Testis (tissue), 3 donors: Measurements from ENCODE around the gene VASH1. TPM values are rescaled to one million over a fixed set of nuclear protein-coding genes. Genes with fewer than 3 reads are reported as not detected.
"Not testable (repeated sequence)": the region's sequence is repeated elsewhere in the genome, so short reads cannot be mapped to it uniquely, and the experiment has no call there.

Experiments
- DNase-seq: peaks from one replicate; pipeline ENCODE4 v3.0.0-alpha.2; 2019
- H3K27ac ChIP-seq, 2 donors: fragments of 200-600 bp; sonication (generic); one replicate each; pipeline ENCODE4 v1.5.1; 2019
- H3K27me3 ChIP-seq: fragments of 200-600 bp; sonication (generic); one replicate; pipeline ENCODE4 v1.5.1; 2019
- H3K36me3 ChIP-seq: fragments of 200-600 bp; sonication (generic); one replicate; pipeline ENCODE4 v1.5.1; 2017; ENCODE audit warnings: low read depth; ENCODE audit errors: missing control alignments
- H3K4me1 ChIP-seq: fragments of 200-600 bp; sonication (generic); one replicate; pipeline ENCODE4 v1.5.1; 2019
- H3K4me3 ChIP-seq, 2 donors: fragments of 200-600 bp; sonication (generic); one replicate each; pipeline ENCODE4 v1.5.1; 2017 to 2019
- H3K9me3 ChIP-seq: fragments of 200-600 bp; sonication (generic); one replicate; pipeline ENCODE4 v1.5.1; 2017
- CTCF ChIP-seq, 3 experiments: fragments of 450-650 bp in 2 of 3; fragments of 200-600 bp in 1 of 3; sonication (generic) in 1 of 3; IDR thresholded peaks; one replicate each; pipeline ENCODE4 v1.5.1; 2016 to 2019; ENCODE audit warnings: antibody characterized with exemption in 3 of 3, mild to moderate bottlenecking in 2 of 3, moderate library complexity in 1 of 3
- POLR2A ChIP-seq: fragments of 450-650 bp; IDR thresholded peaks from one replicate; pipeline ENCODE4 v1.6.1; 2017; ENCODE audit warnings: antibody characterized with exemption, mild to moderate bottlenecking, moderate library complexity
- WGBS, 2 donors: methylation state at CpG; one replicate each; pipeline ENCODE4 v1.1.5; 2018; 5-methylcytosine and 5-hydroxymethylcytosine counted together
- intact Hi-C: fragments of 100-400 bp; cut with DNase I; formaldehyde crosslinking; loops from one replicate; pipeline ENCODE4 v1.15.1; 2023; ENCODE audit warnings: low total_unique reads
- polyA plus RNA-seq: library from polyadenylated mRNA; stranded (reverse); fragments of 350-450 nt; fragmentation: Illumina TruSeq; extraction: RNeasy Lipid Tissue Mini Kit (QIAGEN cat#74804); gene quantifications from one replicate; pipeline ENCODE4 v1.2.3, GENCODE V29; 2014; ENCODE audit warnings: low read depth, low replicate concordance; ENCODE audit not compliant: insufficient read depth
- total RNA-seq, 2 donors: library from RNA; depleted of rRNA; stranded (reverse); fragments of >200 nt; gene quantifications; one replicate each; pipeline ENCODE4 v1.2.3, GENCODE V29; 2016

VASH1 gene
- total and polyA plus RNA-seq, 3 donors from 2014 or later = 26.6 to 32.0 (median 31.7) TPM

- no peak for DNase-seq
- no peak for TF ChIP-seq CTCF (IDR thresholded peaks at IDR 0.05)
- TF ChIP-seq POLR2A = no peak
These were observed 41.6 kb upstream of the VASH1 start for GRCh38 chr14:76719666-76720065.

DNA sequence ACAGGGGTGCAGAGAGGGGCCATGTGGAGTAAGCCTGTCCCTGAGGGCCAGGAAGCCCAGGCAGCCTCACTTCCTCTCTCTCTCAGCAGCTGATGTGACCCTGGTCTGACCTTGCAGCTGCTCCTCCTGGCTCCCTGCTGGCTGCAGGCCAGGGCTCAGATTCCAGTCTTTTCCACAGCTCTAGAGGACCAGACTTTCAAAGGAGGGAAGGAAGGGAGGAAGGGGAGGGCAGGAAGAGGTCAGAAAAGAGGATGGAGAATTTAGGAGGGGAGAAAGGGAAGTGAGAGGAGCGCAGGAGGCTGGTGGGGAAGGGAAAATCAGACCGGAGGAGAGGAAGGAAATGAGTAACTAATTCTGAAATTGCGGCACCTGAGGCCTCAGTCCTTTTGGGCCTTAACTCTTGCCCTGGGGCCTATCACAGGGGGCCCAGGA is 40.9 kb upstream of the VASH1 start:
- no peaks in the 10 kb centered on the region for H3K27me3 ChIP-seq
- no peak overlapping the region for H3K4me3 ChIP-seq
- no peaks in the 10 kb centered on the region for H3K9me3 ChIP-seq
- H3K27ac ChIP-seq = peak overlapping the region; percentile 38 to 41
- peaks cover 28% of the 10 kb centered on the region for H3K4me1 ChIP-seq
- TF ChIP-seq POLR2A = no peak
- TF ChIP-seq CTCF (IDR thresholded peaks at IDR 0.05) = no peak
- peak; percentile 84 for DNase-seq
- intact Hi-C loops = no loop called here
- 42 to 45% methylated on average over 3 of the region's 3 CpGs for WGBS, 2 donors
- no peaks in the 10 kb centered on the region for H3K36me3 ChIP-seq

More at GRCh38 chr14:76719666-76720065, 41.6 kb upstream of the VASH1 start:
- Histone ChIP-seq H3K36me3 (no peaks in the 10 kb centered on the region), H3K27me3 (no peaks in the 10 kb centered on the region), H3K9me3 (no peaks in the 10 kb centered on the region), H3K4me3 (no peak overlapping the region), H3K4me1 (peaks cover 31% of the 10 kb centered on the region), H3K27ac (peak overlapping the region; percentile 24 to 41)
- WGBS, 2 donors = 75 to 83% methylated on average over 9 of the region's 9 CpGs
- intact Hi-C loops = no loop called here

GRCh38 chr14:76721506-76721905 is 39.8 kb upstream of the VASH1 start:
- H3K27ac ChIP-seq, H3K36me3 ChIP-seq, DNase-seq, intact Hi-C loops, H3K4me3 ChIP-seq, H3K27me3 ChIP-seq, H3K9me3 ChIP-seq: not testable (repeated sequence)
- WGBS, 2 donors = 96 to 97% methylated on average over 11 of the region's 11 CpGs
- H3K4me1 ChIP-seq = peaks cover 17% of the 10 kb centered on the region

DNA sequence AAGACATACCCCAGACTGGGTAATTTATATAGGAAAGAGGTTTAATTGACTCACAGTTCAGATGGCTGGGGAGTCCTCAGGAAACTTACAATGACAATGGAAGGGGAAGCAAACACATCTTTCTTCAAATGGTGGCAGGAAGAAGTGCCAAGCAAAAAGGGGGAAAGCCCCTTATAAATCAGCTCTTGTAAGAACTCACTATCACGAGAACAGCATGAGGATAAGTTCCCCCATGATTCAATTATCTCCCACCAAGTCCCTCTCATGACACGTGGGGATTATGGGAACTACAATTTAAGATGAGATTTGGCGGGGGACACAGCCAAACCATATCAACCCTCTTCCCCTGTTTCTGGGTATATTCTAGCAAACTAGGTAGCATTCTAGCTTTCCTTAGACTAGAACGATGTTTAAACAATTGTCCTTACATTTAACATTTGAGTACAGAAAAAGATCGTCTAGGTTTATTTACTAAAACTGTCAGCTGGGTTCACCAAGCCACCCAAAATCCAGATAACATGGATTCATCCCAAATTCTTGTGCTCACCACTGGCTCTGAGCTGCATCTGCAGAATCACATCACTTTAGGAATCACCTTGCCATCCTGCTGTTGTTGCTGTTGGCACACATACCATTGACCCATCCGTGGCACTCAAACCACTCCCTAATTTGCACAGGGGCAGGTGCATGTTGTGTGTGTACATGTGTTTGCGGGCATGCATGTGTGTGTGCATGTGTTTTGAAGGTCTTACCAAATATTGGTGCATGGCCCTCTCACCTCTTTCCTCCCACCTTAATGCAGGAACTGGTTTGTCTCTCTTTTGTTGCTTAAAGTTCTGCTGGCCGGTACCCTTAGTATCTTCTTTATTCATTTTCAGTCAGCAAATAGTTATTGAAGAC is 36.4 kb upstream of the VASH1 start:
- no peak overlapping the region for H3K27ac ChIP-seq
- no peak for DNase-seq
- no peaks in the 10 kb centered on the region for H3K36me3 ChIP-seq
- H3K4me3 ChIP-seq = no peak overlapping the region
- peaks cover 28% of the 10 kb centered on the region for H3K4me1 ChIP-seq
- no peaks in the 10 kb centered on the region for H3K27me3 ChIP-seq
- TF ChIP-seq POLR2A (no peak), CTCF (IDR thresholded peaks at IDR 0.05) (no peak)
- intact Hi-C loops = no loop called here
- H3K9me3 ChIP-seq = no peaks in the 10 kb centered on the region
- WGBS, 2 donors = 55 to 65% methylated on average over 8 of the region's 8 CpGs

- Histone ChIP-seq H3K36me3 (no peaks in the 10 kb centered on the region), H3K27ac (peak overlapping the region in 1 of 2 donors; percentile 15), H3K27me3 (no peaks in the 10 kb centered on the region), H3K4me3 (peak overlapping the region in 1 of 2 donors; percentile 11), H3K4me1 (peaks cover 19% of the 10 kb centered on the region), H3K9me3 (no peaks in the 10 kb centered on the region)
- intact Hi-C loops = no loop called here
- no peak for TF ChIP-seq CTCF (IDR thresholded peaks at IDR 0.05)
- TF ChIP-seq POLR2A = no peak
- WGBS, 2 donors = 31 to 52% methylated on average over 3 to 11 of the region's 11 CpGs
- no peak for DNase-seq
These were observed 34.7 kb upstream of the VASH1 start for GRCh38 chr14:76726551-76726970.
